AG10803 (cell line): ENCODE results near the gene KIF16B.

Experiments used
- DNase-seq: peaks from one replicate; pipeline ENCODE4 v3.0.0; 2010; ENCODE audit warnings: low read depth
- H3K4me3 ChIP-seq: 2 replicates; pipeline ENCODE4 v1.5.1; 2011; ENCODE audit warnings: mild to moderate bottlenecking, low read length, control low read depth
- CTCF ChIP-seq: conservative IDR thresholded peaks from 2 replicates; pipeline ENCODE4 v1.5.1; 2011; ENCODE audit warnings: mild to moderate bottlenecking, low read length, control low read depth, inconsistent platforms

The KIF16B gene

GRCh38 chr20:16385891-16386290 is 187.4 kb downstream of the KIF16B start:
- no peak for TF ChIP-seq CTCF
- H3K4me3 ChIP-seq = no peak overlapping the region
- no peak for DNase-seq

- no peak for TF ChIP-seq CTCF
- H3K4me3 ChIP-seq = no peak overlapping the region
- no peak for DNase-seq
Measured at GRCh38 chr20:16385462-16385861, 187.8 kb downstream of the KIF16B start.

GRCh38 chr20:16381444-16381843 is 191.8 kb downstream of the KIF16B start:
- no peak for DNase-seq
- TF ChIP-seq CTCF = no peak
- H3K4me3 ChIP-seq = no peak overlapping the region

- no peak overlapping the region for H3K4me3 ChIP-seq
- no peak for TF ChIP-seq CTCF
- no peak for DNase-seq
Measured at GRCh38 chr20:16378712-16379370, 194.4 kb downstream of the KIF16B start.

- no peak for DNase-seq
- TF ChIP-seq CTCF = no peak
- no peak overlapping the region for H3K4me3 ChIP-seq
Measured at GRCh38 chr20:16378122-16378521, 195.1 kb downstream of the KIF16B start.

GRCh38 chr20:16369441-16369840 is 203.8 kb downstream of the KIF16B start:
- DNase-seq = no peak
- no peak overlapping the region for H3K4me3 ChIP-seq
- TF ChIP-seq CTCF = no peak

GRCh38 chr20:16368645-16369292 is 204.5 kb downstream of the KIF16B start:
- DNase-seq = peak; percentile 11
- no peak for TF ChIP-seq CTCF
- H3K4me3 ChIP-seq = no peak overlapping the region
